ENCODE measurements around the gene NMT1.

- TF ChIP-seq CTCF (IDR thresholded peaks at IDR 0.05; ENCODE audit: low read depth, low read length, missing input control), result no peak
- no peak for TF ChIP-seq YY1 (IDR thresholded peaks at IDR 0.05)
Measured at GRCh38 chr17:45093444-45094110, 32.5 kb downstream of the NMT1 start.
